ENCODE measurements around the gene SOX18. TPM values are rescaled to one million over a fixed set of nuclear protein-coding genes. Genes with fewer than 3 reads are reported as not detected.

Gene SOX18
- total RNA-seq, 1 experiment from 2014 or later = not detected

DNA sequence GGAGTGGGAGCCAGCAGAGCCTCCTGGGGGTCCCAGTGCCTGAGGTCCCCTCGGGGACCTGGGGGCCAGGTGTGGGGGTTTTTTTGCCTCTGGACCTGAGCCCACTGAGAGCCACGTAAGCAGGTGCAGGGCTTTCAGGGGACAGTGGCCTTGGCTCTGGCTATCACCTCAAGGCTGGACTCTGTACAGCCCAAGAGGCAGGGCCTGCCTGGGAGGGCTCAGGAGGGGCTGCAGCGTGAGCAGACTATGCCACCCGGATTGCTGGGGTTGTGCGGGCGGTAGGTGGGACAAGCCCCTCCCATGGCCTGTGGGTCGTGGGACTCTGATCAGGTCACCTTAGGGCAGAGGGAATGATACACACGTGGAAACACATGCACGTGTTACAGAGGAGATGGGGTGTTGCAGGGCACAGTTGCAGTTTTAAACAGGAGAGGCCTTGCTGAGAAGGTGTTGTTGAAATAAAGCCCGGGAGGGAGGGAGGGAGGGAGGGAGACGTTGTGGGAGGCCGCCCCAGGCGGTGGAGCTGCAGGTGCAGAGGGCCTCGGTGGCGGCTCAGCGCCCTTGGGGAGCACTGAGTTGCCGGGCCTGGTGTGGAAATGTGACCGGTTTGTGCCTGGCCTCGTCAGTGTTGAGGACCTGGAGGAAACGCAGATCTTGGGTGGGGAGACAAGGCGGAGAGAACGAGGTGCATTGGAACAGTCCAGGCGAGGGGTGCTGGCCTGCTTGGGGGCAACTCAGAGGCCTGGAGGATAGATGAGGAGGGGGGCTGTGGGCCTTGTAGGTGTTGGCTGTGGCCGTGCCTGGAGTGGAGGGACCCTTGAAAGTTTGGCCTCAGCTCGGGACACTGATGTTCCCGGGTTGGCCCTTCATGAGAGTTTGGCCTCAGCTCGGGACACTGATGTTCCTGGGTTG, 15.9 kb upstream of the SOX18 start:
- CTCF ChIA-PET = interaction anchor here (0.9 to 1.2 kb wide), 6 partner anchors 10 to 527 kb away, joined by 3 to 4 read pairs (median 3); no protein-coding TSS in a partner anchor

DNA sequence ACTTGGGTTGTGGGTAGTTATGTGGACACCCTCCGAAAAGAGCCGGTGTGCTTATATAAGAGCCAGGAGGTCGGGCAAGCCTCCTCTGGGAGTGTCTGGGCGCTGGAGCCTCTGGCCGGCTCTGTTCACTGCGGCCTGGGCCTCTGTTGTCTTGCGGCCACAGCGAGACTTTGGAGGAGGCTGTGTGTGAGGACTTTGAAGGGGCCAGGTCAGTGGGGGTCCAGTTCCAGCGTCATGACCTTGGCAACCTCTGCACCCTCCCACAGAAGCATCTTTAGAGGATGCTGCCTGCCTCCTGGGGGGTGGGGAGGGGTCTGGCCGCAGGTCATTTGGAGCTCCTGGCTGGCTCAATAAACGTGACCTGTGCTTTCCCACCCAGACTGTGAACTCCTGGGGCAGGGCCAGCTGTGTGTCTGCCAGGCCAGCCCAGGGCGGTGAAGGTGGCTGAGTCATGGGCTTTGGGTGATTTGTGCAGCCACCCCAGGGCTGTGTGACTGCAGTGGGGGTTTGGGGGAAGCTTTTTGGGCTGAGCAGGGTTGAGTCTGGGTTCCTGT, 14.8 kb upstream of the SOX18 start:
- Mint-ChIP-seq H3K4me3 (ENCODE audit: low read depth, unreplicated experiment) (peak overlapping the region; percentile 72), H3K9me3 (ENCODE audit: low read depth, unreplicated experiment) (no peaks in the 10 kb centered on the region), H3K27me3 (ENCODE audit: unreplicated experiment) (no peaks in the 10 kb centered on the region), H3K27ac (ENCODE audit: unreplicated experiment) (peak overlapping the region; percentile 45), H3K36me3 (ENCODE audit: insufficient read depth, unreplicated experiment) (peaks cover 51% of the 10 kb centered on the region), H3K4me1 (ENCODE audit: low read depth, unreplicated experiment) (peaks cover 47% of the 10 kb centered on the region)
- peak; percentile 67 for DNase-seq
- intact Hi-C loops (cut with micrococcal nuclease; ENCODE audit: unreplicated experiment) = no loop called here
- no TSS peak for BruUV-seq (replicated peaks)
- CTCF ChIA-PET = interaction anchor here (0.9 kb wide), 2 partner anchors 10 to 526 kb away, joined by 3 to 4 read pairs; no protein-coding TSS in a partner anchor
- TF ChIP-seq, protein P1, sequence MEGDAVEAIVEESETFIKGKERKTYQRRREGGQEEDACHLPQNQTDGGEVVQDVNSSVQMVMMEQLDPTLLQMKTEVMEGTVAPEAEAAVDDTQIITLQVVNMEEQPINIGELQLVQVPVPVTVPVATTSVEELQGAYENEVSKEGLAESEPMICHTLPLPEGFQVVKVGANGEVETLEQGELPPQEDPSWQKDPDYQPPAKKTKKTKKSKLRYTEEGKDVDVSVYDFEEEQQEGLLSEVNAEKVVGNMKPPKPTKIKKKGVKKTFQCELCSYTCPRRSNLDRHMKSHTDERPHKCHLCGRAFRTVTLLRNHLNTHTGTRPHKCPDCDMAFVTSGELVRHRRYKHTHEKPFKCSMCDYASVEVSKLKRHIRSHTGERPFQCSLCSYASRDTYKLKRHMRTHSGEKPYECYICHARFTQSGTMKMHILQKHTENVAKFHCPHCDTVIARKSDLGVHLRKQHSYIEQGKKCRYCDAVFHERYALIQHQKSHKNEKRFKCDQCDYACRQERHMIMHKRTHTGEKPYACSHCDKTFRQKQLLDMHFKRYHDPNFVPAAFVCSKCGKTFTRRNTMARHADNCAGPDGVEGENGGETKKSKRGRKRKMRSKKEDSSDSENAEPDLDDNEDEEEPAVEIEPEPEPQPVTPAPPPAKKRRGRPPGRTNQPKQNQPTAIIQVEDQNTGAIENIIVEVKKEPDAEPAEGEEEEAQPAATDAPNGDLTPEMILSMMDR (IDR thresholded peaks at IDR 0.05; ENCODE audit: unreplicated experiment) = no peak

More for the DNA sequence above, 15.9 kb upstream of the SOX18 start:
- Mint-ChIP-seq H3K9me3 (ENCODE audit: low read depth, unreplicated experiment) (no peaks in the 10 kb centered on the region), H3K27me3 (ENCODE audit: unreplicated experiment) (no peaks in the 10 kb centered on the region), H3K4me3 (ENCODE audit: low read depth, unreplicated experiment) (peak overlapping the region; percentile 44), H3K27ac (ENCODE audit: unreplicated experiment) (peak overlapping the region; percentile 61), H3K36me3 (ENCODE audit: insufficient read depth, unreplicated experiment) (peaks cover 51% of the 10 kb centered on the region), H3K4me1 (ENCODE audit: low read depth, unreplicated experiment) (peaks cover 47% of the 10 kb centered on the region)
- TF ChIP-seq, protein P1 (IDR thresholded peaks at IDR 0.05; ENCODE audit: unreplicated experiment) = no peak
- DNase-seq = no peak
- intact Hi-C loops (cut with micrococcal nuclease; ENCODE audit: unreplicated experiment) = no loop called here
- BruUV-seq (replicated peaks) = no TSS peak

DNA sequence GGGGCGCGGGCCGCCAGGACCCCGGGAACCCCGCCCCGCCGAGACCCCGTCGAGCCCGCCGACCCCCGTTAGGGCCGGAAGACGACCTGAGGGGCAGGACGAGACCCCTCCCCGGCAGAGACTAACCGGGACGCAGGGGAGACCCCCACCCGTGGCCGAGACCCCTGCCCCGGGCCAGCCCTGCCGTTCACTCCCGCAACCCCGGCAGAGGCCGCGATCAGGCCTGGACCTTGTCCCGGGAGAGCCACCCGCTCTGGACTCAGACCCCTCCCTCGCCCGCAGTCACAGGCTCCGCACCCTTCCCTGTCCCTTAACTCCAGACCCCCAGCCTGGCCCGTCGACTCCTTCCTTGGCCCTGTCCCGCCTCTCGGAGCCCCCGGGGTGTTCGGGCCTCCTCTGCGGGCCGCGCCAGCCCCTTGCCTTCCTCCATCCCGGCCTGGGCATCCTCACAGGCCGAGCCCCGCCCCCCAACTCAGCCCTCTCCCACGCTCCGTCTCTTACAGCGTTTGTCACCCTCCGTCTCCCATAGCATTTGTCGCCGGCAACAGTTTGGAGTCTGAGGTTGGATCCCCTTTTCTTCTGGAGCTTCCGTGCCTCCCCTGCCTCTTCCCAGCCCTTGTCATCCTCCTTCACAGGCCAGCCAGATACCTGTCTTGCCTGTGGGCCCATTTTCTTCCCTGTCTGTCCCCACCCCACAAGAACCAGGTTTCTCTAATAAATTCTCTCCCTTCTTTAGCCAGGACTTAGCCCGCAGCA, 14.1 kb upstream of the SOX18 start:
- peak; percentile 56 for DNase-seq
- H3K4me3 Mint-ChIP-seq (ENCODE audit: low read depth, unreplicated experiment) = peak overlapping the region; percentile 72
- H3K36me3 Mint-ChIP-seq (ENCODE audit: insufficient read depth, unreplicated experiment) = peaks cover 50% of the 10 kb centered on the region
- peaks cover 50% of the 10 kb centered on the region for H3K4me1 Mint-ChIP-seq (ENCODE audit: low read depth, unreplicated experiment)
- TSS peak; percentile 87 for BruUV-seq (replicated peaks)
- no peaks in the 10 kb centered on the region for H3K9me3 Mint-ChIP-seq (ENCODE audit: low read depth, unreplicated experiment)
- peak overlapping the region; percentile 24 for H3K27ac Mint-ChIP-seq (ENCODE audit: unreplicated experiment)
- no peaks in the 10 kb centered on the region for H3K27me3 Mint-ChIP-seq (ENCODE audit: unreplicated experiment)
- CTCF ChIA-PET = interaction anchor here (1.0 to 1.6 kb wide), 5 partner anchors 10 to 25 kb away, joined by 3 to 7 read pairs (median 6); partner anchors contain the start of gene LKAAEAR1
- intact Hi-C loops (cut with micrococcal nuclease; ENCODE audit: unreplicated experiment) = no loop called here
- TF ChIP-seq, protein P1 (IDR thresholded peaks at IDR 0.05; ENCODE audit: unreplicated experiment) = no peak

All from Calu3 (cell line).